Endothelial cell of umbilical vein (primary cell): ENCODE measurements around the gene TNFAIP8L1. TPM values are rescaled to one million over a fixed set of nuclear protein-coding genes. Genes with fewer than 3 reads are reported as not detected.

Experiments
- BruUV-seq: library from RNA; stranded (reverse); fragments of 400-500 nt; replicated peaks from 2 replicates; lab custom pipeline; 2021; lab: Mats Ljungman, UMichigan
- CTCF ChIA-PET: fragments of 300-600, 350-600 bp; sonication (Branson Sonifier 250); formaldehyde crosslinking; loops from one replicate; lab custom pipeline; 2021; ENCODE audit warnings: antibody characterized with exemption, inconsistent platforms; lab: Charles Lee
- POLR2A ChIA-PET: fragments of 300-600, 350-600 bp; sonication (Branson Sonifier 250); formaldehyde crosslinking; loops from one replicate; lab custom pipeline; 2021; ENCODE audit warnings: antibody characterized with exemption, inconsistent platforms; lab: Charles Lee
- DNase-seq: peaks from one replicate; pipeline ENCODE4 v3.0.0-alpha.2; 2011; ENCODE audit warnings: low read depth, low spot score
- FAIRE-seq: peaks from 2 replicates; lab custom pipeline; 2011; peaks lifted over from hg19 to GRCh38; lab: Jason Lieb, UNC
- H2AFZ ChIP-seq: 2 replicates; pipeline ENCODE4 v1.6.0; 2012; ENCODE audit warnings: low read depth, low read length, control low read depth, inconsistent platforms
- H3K27ac ChIP-seq: 2 replicates; pipeline ENCODE4 v1.5.1; 2011; ENCODE audit warnings: low read depth, mild to moderate bottlenecking, control low read depth, low read length, moderate library complexity; ENCODE audit not compliant: insufficient read depth
- H3K27me3 ChIP-seq, 2 experiments: 2 replicates each; pipeline versions ENCODE4 v1.6.0 to v1.6.1; 2011; ENCODE audit warnings: low read length in 2 of 2, mixed read lengths in 1 of 2; ENCODE audit not compliant: control insufficient read depth in 2 of 2, insufficient read depth in 2 of 2
- H3K36me3 ChIP-seq, 2 experiments: 2 replicates in 1 of 2; 3 replicates in 1 of 2; pipeline ENCODE4 v1.5.1; 2011; ENCODE audit warnings: low read length in 2 of 2, mild to moderate bottlenecking in 1 of 2, moderate library complexity in 1 of 2; ENCODE audit not compliant: control insufficient read depth in 2 of 2, insufficient read depth in 2 of 2; ENCODE audit errors: extremely low read depth in 1 of 2
- H3K4me1 ChIP-seq: 3 replicates; pipeline ENCODE4 v1.5.1; 2011; ENCODE audit warnings: mild to moderate bottlenecking, low read length; ENCODE audit not compliant: control insufficient read depth, insufficient read depth; ENCODE audit errors: extremely low read depth
- H3K4me2 ChIP-seq: 2 replicates; pipeline ENCODE4 v1.6.1; 2011; ENCODE audit warnings: low read length, control low read depth, mixed read lengths; ENCODE audit not compliant: insufficient read depth
- H3K4me3 ChIP-seq, 3 experiments: fragments of 200-600 bp in 1 of 3; sonication (generic), shearing (Covaris generic) in 1 of 3; replicated peaks in 1 of 3; 2 replicates each; pipeline ENCODE4 v1.5.1; 2011 to 2016; ENCODE audit warnings: control low read depth in 3 of 3, low read length in 3 of 3, mild to moderate bottlenecking in 2 of 3, inconsistent platforms in 1 of 3, low read depth in 1 of 3, moderate library complexity in 1 of 3; ENCODE audit not compliant: insufficient read depth in 1 of 3
- H3K79me2 ChIP-seq: 2 replicates; pipeline ENCODE4 v1.6.0; 2012; ENCODE audit warnings: low read length, inconsistent platforms; ENCODE audit not compliant: control insufficient read depth, insufficient read depth
- H3K9ac ChIP-seq: replicated peaks from 2 replicates; pipeline ENCODE3; 2011; ENCODE audit warnings: low read length, control low read depth; ENCODE audit not compliant: insufficient read depth; ENCODE audit errors: extremely low read depth
- H3K9me1 ChIP-seq: replicated peaks from 3 replicates; pipeline ENCODE4 v1.6.0; 2011; ENCODE audit warnings: mild to moderate bottlenecking, low read length; ENCODE audit not compliant: control insufficient read depth, insufficient read depth; ENCODE audit errors: extremely low read depth
- H3K9me3 ChIP-seq: replicated peaks from 2 replicates; pipeline ENCODE4 v1.5.1; 2012; ENCODE audit warnings: low read length, inconsistent platforms; ENCODE audit not compliant: control insufficient read depth, insufficient read depth
- H4K20me1 ChIP-seq: replicated peaks from 2 replicates; pipeline ENCODE3; 2011; ENCODE audit warnings: mild to moderate bottlenecking, low read length; ENCODE audit not compliant: control insufficient read depth, insufficient read depth; ENCODE audit errors: extremely low read depth
- EZH2 ChIP-seq: IDR thresholded peaks from 2 replicates; pipeline ENCODE4 v1.6.1; 2012; ENCODE audit warnings: borderline replicate concordance, low read depth, mild to moderate bottlenecking, moderate library complexity, low read length, inconsistent platforms; ENCODE audit not compliant: severe bottlenecking
- JUN ChIP-seq: IDR thresholded peaks from 2 replicates; pipeline ENCODE4 v1.6.1; 2011; ENCODE audit warnings: borderline replicate concordance, low read depth; ENCODE audit not compliant: insufficient read length, insufficient read depth
- MAX ChIP-seq: IDR thresholded peaks from 2 replicates; pipeline ENCODE4 v1.6.1; 2011; ENCODE audit not compliant: insufficient read depth, insufficient read length
- dilution Hi-C: fragments of 300-500 bp; cut with MboI; formaldehyde crosslinking; loops from one replicate; pipeline ENCODE4 v1.15.0; 2019; ENCODE audit warnings: low sequenced_read_pairs; ENCODE audit not compliant: extremely low pct_ligation_motif_present
- intact Hi-C: fragments of 100-400 bp; cut with micrococcal nuclease; formaldehyde crosslinking; loops from one replicate; pipeline ENCODE4 v1.10.0; 2022
- polyA plus RNA-seq, 4 experiments: library from polyadenylated mRNA; depleted of rRNA in 3 of 4; stranded (reverse) in 3 of 4; unstranded in 1 of 4; fragments of >200 nt; gene quantifications; 2 replicates each; pipeline versions ENCODE4 v1.2.1 to v1.2.3, GENCODE V29; 2011 to 2012; ENCODE audit warnings: missing spikeins in 1 of 4
- total RNA-seq: library from RNA; stranded (reverse); gene quantifications from 2 replicates; pipeline ENCODE4 v1.2.3, GENCODE V29; 2021
- TF ChIP-seq, protein P1 (sequence below), 2 donors: IDR thresholded peaks; 1 replicate in 1 of 2; 2 replicates in 1 of 2; pipeline ENCODE4 v1.5.1; 2011; ENCODE audit warnings: low read length in 2 of 2, mild to moderate bottlenecking in 2 of 2, moderate library complexity in 2 of 2, control low read depth in 1 of 2, inconsistent platforms in 1 of 2, low read depth in 1 of 2; ENCODE audit not compliant: insufficient read depth in 1 of 2; ENCODE audit errors: extremely low read depth in 1 of 2

TNFAIP8L1 gene
- total and polyA plus RNA-seq, 2 donors (not counting 3 experiments of a cell fraction or from before 2014, with no cell fraction given): 40.0 to 56.1 TPM

DNA sequence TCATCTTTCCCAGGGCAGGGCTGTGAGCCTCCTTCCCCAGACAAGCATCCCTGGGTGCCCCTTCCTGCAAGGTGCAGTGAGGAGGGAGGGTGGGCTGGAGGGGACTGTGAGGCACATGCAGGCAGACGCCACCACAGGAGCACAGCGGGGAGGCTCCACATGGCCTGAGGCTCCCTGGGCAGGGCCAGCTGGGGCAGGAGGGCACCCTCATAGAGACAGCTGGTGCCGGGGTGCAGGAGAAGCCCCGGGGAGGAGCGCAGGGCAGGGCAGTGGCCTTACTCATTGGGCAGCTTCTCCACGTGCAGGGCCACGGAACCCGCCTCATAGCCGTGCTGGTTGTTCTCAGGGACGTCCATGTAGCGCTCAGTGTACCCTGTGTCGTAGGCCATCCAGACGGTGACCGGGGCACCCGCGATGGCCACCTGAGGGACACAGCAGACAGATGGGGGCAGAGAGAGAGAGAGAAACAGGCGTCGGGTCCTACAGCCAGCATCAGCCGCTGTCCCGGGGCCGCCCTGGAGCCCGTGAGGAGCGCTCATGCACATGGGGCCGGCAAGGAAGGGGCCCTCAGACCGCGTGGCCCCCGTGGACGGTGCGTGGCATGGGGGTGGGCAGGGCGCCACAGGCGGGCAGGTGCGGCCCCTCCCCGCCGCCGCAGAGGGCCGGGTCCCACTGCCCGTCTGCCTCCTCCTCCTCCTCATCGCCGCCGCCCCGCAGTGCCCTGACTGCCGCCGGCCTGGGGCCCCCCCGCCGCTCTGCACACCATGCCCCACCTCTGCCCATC, 43.3 kb downstream of the TNFAIP8L1 start:
- ChIA-PET CTCF (interaction anchor here (0.5 kb wide), 1 partner anchor 25 kb away, joined by 3 read pairs; no protein-coding TSS in a partner anchor), POLR2A (no interaction called here)
- Histone ChIP-seq H3K27me3 (no peaks in the 10 kb centered on the region), H3K4me2 (no peak overlapping the region), H3K9ac (no peak overlapping the region), H3K9me3 (no peaks in the 10 kb centered on the region), H2AFZ (no peak overlapping the region), H4K20me1 (no peaks in the 10 kb centered on the region), H3K9me1 (no peaks in the 10 kb centered on the region), H3K36me3 (peaks cover 11 to 32% of the 10 kb centered on the region in 2 experiments), H3K4me3 (no peak overlapping the region), H3K4me1 (no peaks in the 10 kb centered on the region), H3K27ac (no peak overlapping the region), H3K79me2 (no peaks in the 10 kb centered on the region)
- DNase-seq: no peak
- no peak for FAIRE-seq
- intact Hi-C loops: no loop called here
- TF ChIP-seq, protein P1, sequence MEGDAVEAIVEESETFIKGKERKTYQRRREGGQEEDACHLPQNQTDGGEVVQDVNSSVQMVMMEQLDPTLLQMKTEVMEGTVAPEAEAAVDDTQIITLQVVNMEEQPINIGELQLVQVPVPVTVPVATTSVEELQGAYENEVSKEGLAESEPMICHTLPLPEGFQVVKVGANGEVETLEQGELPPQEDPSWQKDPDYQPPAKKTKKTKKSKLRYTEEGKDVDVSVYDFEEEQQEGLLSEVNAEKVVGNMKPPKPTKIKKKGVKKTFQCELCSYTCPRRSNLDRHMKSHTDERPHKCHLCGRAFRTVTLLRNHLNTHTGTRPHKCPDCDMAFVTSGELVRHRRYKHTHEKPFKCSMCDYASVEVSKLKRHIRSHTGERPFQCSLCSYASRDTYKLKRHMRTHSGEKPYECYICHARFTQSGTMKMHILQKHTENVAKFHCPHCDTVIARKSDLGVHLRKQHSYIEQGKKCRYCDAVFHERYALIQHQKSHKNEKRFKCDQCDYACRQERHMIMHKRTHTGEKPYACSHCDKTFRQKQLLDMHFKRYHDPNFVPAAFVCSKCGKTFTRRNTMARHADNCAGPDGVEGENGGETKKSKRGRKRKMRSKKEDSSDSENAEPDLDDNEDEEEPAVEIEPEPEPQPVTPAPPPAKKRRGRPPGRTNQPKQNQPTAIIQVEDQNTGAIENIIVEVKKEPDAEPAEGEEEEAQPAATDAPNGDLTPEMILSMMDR (IDR thresholded peaks at IDR 0.05; ENCODE audit: extremely low read depth in 1 of 2, insufficient read depth in 1 of 2, low read depth in 1 of 2, low read length in 2 of 2): no peak
- TF ChIP-seq EZH2 (no peak), JUN (no peak), MAX (no peak)
- no TSS peak for BruUV-seq
- dilution Hi-C loops: no loop called here
